ENCODE data around the gene KLHL14. TPM values are rescaled to one million over a fixed set of nuclear protein-coding genes. Genes with fewer than 3 reads are reported as not detected.

The KLHL14 gene
- total and polyA plus RNA-seq, 2 donors (not counting 3 experiments of a cell fraction or from before 2014, with no cell fraction given) = not detected

DNA sequence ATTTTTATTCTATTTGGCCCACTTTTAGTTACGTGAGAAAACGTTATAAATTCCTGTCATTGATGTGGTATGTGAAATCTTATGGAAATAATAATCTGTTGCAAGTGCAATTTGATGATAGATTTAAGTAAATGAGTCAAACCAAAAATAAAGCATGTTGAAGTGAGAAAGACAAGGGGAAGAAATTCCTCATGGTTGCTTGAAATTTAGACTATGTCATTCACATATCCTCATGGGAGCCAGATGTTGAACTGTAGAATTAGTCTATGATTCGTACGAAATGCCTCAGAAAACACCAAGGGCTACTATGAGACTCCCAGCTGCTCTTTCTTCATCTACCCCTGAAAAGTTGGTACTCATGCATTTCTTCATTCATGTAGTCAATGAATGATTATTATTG is 55.7 kb downstream of the KLHL14 start:
- intact Hi-C loops (cut with micrococcal nuclease) = no loop called here
- Histone ChIP-seq H3K9me3 (replicated peaks; ENCODE audit: control insufficient read depth, insufficient read depth, low read length) (no peaks in the 10 kb centered on the region), H4K20me1 (replicated peaks; ENCODE audit: control insufficient read depth, extremely low read depth, insufficient read depth, low read length) (no peaks in the 10 kb centered on the region), H3K4me2 (ENCODE audit: insufficient read depth, low read length) (no peak overlapping the region), H3K4me1 (ENCODE audit: control insufficient read depth, extremely low read depth, insufficient read depth, low read length) (no peaks in the 10 kb centered on the region), H3K36me3 (ENCODE audit: control insufficient read depth in 2 of 2, extremely low read depth in 1 of 2, insufficient read depth in 2 of 2, low read length in 2 of 2) (no peaks in the 10 kb centered on the region), H3K27ac (ENCODE audit: insufficient read depth, low read depth, low read length) (no peak overlapping the region), H3K27me3 (ENCODE audit: control insufficient read depth in 2 of 2, insufficient read depth in 2 of 2, low read length in 2 of 2) (peaks cover 0 to 5% of the 10 kb centered on the region in 2 experiments), H3K4me3 (replicated peaks in 1 of 3; ENCODE audit: insufficient read depth in 1 of 3, low read depth in 1 of 3, low read length in 3 of 3) (no peak overlapping the region), H3K79me2 (ENCODE audit: control insufficient read depth, insufficient read depth, low read length) (no peaks in the 10 kb centered on the region), H2AFZ (ENCODE audit: low read depth, low read length) (no peak overlapping the region), H3K9ac (replicated peaks; ENCODE audit: extremely low read depth, insufficient read depth, low read length) (no peak overlapping the region), H3K9me1 (replicated peaks; ENCODE audit: control insufficient read depth, extremely low read depth, insufficient read depth, low read length) (no peaks in the 10 kb centered on the region)
- TF ChIP-seq GATA2 (IDR thresholded peaks at IDR 0.05; ENCODE audit: insufficient read depth, insufficient read length, low read depth, low read length) (no peak), POLR2A (IDR thresholded peaks at IDR 0.05; ENCODE audit: low read depth, low read length) (no peak)
- CTCF ChIA-PET = interaction anchor here (1.0 to 4.2 kb wide), 3 partner anchors 214 to 1045 kb away, joined by 3 to 30 read pairs (median 19); no protein-coding TSS in a partner anchor
- no TSS peak for BruUV-seq (replicated peaks)
- DNase-seq (ENCODE audit: low read depth, low spot score) (no peak), FAIRE-seq (no peak)
- dilution Hi-C loops (cut with MboI; ENCODE audit: extremely low pct_ligation_motif_present, low sequenced_read_pairs) = no loop called here
- POLR2A ChIA-PET = no interaction called here

DNA sequence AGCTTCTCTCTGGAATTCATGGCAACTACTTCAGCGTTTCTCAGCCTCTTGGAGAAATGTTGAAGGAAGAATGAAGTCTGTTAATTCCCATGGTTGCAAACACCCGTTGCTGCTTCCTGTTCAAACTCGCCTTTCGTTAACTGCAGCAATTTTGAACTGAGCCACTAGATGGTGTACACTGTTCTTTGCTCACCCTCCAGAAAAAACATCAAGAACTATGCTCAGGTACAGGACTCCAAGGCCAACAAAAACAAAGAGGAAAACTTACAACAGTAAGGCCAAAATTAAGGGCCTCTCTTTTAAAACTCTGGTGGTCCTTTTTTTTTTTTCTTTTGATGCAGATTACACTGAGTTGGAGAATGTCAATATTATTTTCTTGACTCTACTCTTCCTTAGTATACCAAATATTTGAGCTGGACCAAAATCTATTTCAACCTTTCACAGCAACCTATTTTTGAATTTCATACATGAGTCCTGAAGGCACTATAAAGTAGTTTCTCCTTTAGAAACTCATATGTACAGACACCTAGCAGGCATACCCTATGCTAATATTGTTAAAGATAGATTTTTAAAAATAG is 58.2 kb downstream of the KLHL14 start:
- Histone ChIP-seq H3K9me3 (replicated peaks; ENCODE audit: control insufficient read depth, insufficient read depth, low read length) (no peaks in the 10 kb centered on the region), H3K9ac (replicated peaks; ENCODE audit: extremely low read depth, insufficient read depth, low read length) (no peak overlapping the region), H3K36me3 (ENCODE audit: control insufficient read depth in 2 of 2, extremely low read depth in 1 of 2, insufficient read depth in 2 of 2, low read length in 2 of 2) (no peaks in the 10 kb centered on the region), H3K27ac (ENCODE audit: insufficient read depth, low read depth, low read length) (no peak overlapping the region), H3K4me3 (replicated peaks in 1 of 3; ENCODE audit: insufficient read depth in 1 of 3, low read depth in 1 of 3, low read length in 3 of 3) (no peak overlapping the region), H2AFZ (ENCODE audit: low read depth, low read length) (no peak overlapping the region), H3K4me1 (ENCODE audit: control insufficient read depth, extremely low read depth, insufficient read depth, low read length) (no peaks in the 10 kb centered on the region), H3K79me2 (ENCODE audit: control insufficient read depth, insufficient read depth, low read length) (no peaks in the 10 kb centered on the region), H4K20me1 (replicated peaks; ENCODE audit: control insufficient read depth, extremely low read depth, insufficient read depth, low read length) (no peaks in the 10 kb centered on the region), H3K27me3 (ENCODE audit: control insufficient read depth in 2 of 2, insufficient read depth in 2 of 2, low read length in 2 of 2) (peaks cover 2 to 5% of the 10 kb centered on the region in 2 experiments), H3K9me1 (replicated peaks; ENCODE audit: control insufficient read depth, extremely low read depth, insufficient read depth, low read length) (no peaks in the 10 kb centered on the region), H3K4me2 (ENCODE audit: insufficient read depth, low read length) (no peak overlapping the region)
- TF ChIP-seq GATA2 (IDR thresholded peaks at IDR 0.05; ENCODE audit: insufficient read depth, insufficient read length, low read depth, low read length) (no peak), EZH2 (IDR thresholded peaks at IDR 0.05; ENCODE audit: borderline replicate concordance, low read depth, low read length, severe bottlenecking) (no peak), FOS (IDR thresholded peaks at IDR 0.05; ENCODE audit: borderline replicate concordance, insufficient read depth, low read length) (no peak), JUN (IDR thresholded peaks at IDR 0.05; ENCODE audit: borderline replicate concordance, insufficient read depth, insufficient read length, low read depth) (no peak), MYC (IDR thresholded peaks at IDR 0.05; ENCODE audit: low read depth, low read length) (no peak)
- TF ChIP-seq, protein P1, sequence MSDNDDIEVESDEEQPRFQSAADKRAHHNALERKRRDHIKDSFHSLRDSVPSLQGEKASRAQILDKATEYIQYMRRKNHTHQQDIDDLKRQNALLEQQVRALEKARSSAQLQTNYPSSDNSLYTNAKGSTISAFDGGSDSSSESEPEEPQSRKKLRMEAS (IDR thresholded peaks at IDR 0.05; ENCODE audit: insufficient read depth, insufficient read length) = no peak
- TF ChIP-seq, protein P2, sequence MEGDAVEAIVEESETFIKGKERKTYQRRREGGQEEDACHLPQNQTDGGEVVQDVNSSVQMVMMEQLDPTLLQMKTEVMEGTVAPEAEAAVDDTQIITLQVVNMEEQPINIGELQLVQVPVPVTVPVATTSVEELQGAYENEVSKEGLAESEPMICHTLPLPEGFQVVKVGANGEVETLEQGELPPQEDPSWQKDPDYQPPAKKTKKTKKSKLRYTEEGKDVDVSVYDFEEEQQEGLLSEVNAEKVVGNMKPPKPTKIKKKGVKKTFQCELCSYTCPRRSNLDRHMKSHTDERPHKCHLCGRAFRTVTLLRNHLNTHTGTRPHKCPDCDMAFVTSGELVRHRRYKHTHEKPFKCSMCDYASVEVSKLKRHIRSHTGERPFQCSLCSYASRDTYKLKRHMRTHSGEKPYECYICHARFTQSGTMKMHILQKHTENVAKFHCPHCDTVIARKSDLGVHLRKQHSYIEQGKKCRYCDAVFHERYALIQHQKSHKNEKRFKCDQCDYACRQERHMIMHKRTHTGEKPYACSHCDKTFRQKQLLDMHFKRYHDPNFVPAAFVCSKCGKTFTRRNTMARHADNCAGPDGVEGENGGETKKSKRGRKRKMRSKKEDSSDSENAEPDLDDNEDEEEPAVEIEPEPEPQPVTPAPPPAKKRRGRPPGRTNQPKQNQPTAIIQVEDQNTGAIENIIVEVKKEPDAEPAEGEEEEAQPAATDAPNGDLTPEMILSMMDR (IDR thresholded peaks at IDR 0.05; ENCODE audit: extremely low read depth in 1 of 2, insufficient read depth in 1 of 2, low read depth in 1 of 2, low read length in 2 of 2) = peak; percentile 67 to 70
- intact Hi-C loops (cut with micrococcal nuclease) (loop anchor here (1.0 to 2.0 kb wide), 4 partner anchors 206 to 781 kb away; no protein-coding TSS in a partner anchor), dilution Hi-C loops (cut with MboI; ENCODE audit: extremely low pct_ligation_motif_present, low sequenced_read_pairs) (no loop called here)
- ChIA-PET CTCF (interaction anchor here (0.6 to 4.2 kb wide), 28 partner anchors 9 to 557 kb away, joined by 3 to 49 read pairs (median 4); partner anchors contain the start of gene KLHL14), POLR2A (no interaction called here)
- peak; percentile 81 for DNase-seq (ENCODE audit: low read depth, low spot score)
- peak; percentile 97 for FAIRE-seq
- BruUV-seq (replicated peaks) = no TSS peak
